Type B pancreatic cell (in vitro differentiated cells): ENCODE results near the gene BABAM2. TPM values are rescaled to one million over a fixed set of nuclear protein-coding genes. Genes with fewer than 3 reads are reported as not detected.

Source experiments
- DNase-seq: peaks from one replicate; pipeline ENCODE4 v3.0.0; 2021; ENCODE audit warnings: mixed read lengths; ENCODE audit not compliant: unreplicated experiment; ENCODE audit errors: extremely low spot score
- H3K27ac Mint-ChIP-seq: 2 replicates; pipeline ENCODE4 v1.8.0; 2021; ENCODE audit warnings: mild to moderate bottlenecking, mixed read lengths
- H3K27me3 Mint-ChIP-seq: 2 replicates; pipeline ENCODE4 v1.8.0; 2021; ENCODE audit warnings: mixed read lengths
- H3K36me3 Mint-ChIP-seq: 2 replicates; pipeline ENCODE4 v1.8.0; 2021; ENCODE audit warnings: mixed read lengths
- H3K4me1 Mint-ChIP-seq: one replicate; pipeline ENCODE4 v1.8.0; 2021; ENCODE audit warnings: mixed read lengths; ENCODE audit not compliant: unreplicated experiment
- H3K4me3 Mint-ChIP-seq: 2 replicates; pipeline ENCODE4 v1.8.0; 2021; ENCODE audit warnings: mild to moderate bottlenecking, mixed read lengths
- H3K9me3 Mint-ChIP-seq: 2 replicates; pipeline ENCODE4 v1.8.0; 2021; ENCODE audit warnings: mixed read lengths
- CTCF ChIP-seq: fragments of 200-600 bp; sonication (generic); conservative IDR thresholded peaks from 2 replicates; pipeline ENCODE4 v1.5.0; 2021; ENCODE audit warnings: antibody characterized with exemption, mild to moderate bottlenecking
- total RNA-seq: library from RNA; stranded (reverse); gene quantifications from 2 replicates; pipeline ENCODE4 v1.2.1, GENCODE V29; 2021; ENCODE audit warnings: low replicate concordance

BABAM2 gene
- total RNA-seq, 1 donor from 2014 or later, result 30.4 TPM

- H3K4me3 Mint-ChIP-seq, result no peak overlapping the region
- H3K36me3 Mint-ChIP-seq, result peaks cover 10% of the 10 kb centered on the region
- no peak for TF ChIP-seq CTCF
- peaks cover 7% of the 10 kb centered on the region for H3K4me1 Mint-ChIP-seq
- no peaks in the 10 kb centered on the region for H3K27me3 Mint-ChIP-seq
- H3K27ac Mint-ChIP-seq, result no peak overlapping the region
- peaks cover 6% of the 10 kb centered on the region for H3K9me3 Mint-ChIP-seq
- no peak for DNase-seq
These were observed 239.6 kb downstream of the BABAM2 start for GRCh38 chr2:28129955-28130695.

- no peaks in the 10 kb centered on the region for H3K27me3 Mint-ChIP-seq
- H3K9me3 Mint-ChIP-seq, result no peaks in the 10 kb centered on the region
- no peak overlapping the region for H3K4me3 Mint-ChIP-seq
- H3K36me3 Mint-ChIP-seq, result peaks cover 7% of the 10 kb centered on the region
- no peak overlapping the region for H3K27ac Mint-ChIP-seq
- no peak for TF ChIP-seq CTCF
- peaks cover 18% of the 10 kb centered on the region for H3K4me1 Mint-ChIP-seq
- DNase-seq, result no peak
These were observed 243.2 kb downstream of the BABAM2 start for GRCh38 chr2:28133778-28134177.

GRCh38 chr2:28134262-28134812 is 243.8 kb downstream of the BABAM2 start:
- no peak for DNase-seq
- Mint-ChIP-seq H3K27ac (no peak overlapping the region), H3K27me3 (no peaks in the 10 kb centered on the region), H3K36me3 (peaks cover 9% of the 10 kb centered on the region), H3K4me3 (no peak overlapping the region), H3K4me1 (peaks cover 18% of the 10 kb centered on the region), H3K9me3 (no peaks in the 10 kb centered on the region)
- no peak for TF ChIP-seq CTCF

- H3K9me3 Mint-ChIP-seq, result no peaks in the 10 kb centered on the region
- H3K27ac Mint-ChIP-seq, result no peak overlapping the region
- no peak overlapping the region for H3K4me3 Mint-ChIP-seq
- no peaks in the 10 kb centered on the region for H3K27me3 Mint-ChIP-seq
- DNase-seq, result no peak
- no peak for TF ChIP-seq CTCF
- peaks cover 9% of the 10 kb centered on the region for H3K36me3 Mint-ChIP-seq
- peaks cover 18% of the 10 kb centered on the region for H3K4me1 Mint-ChIP-seq
These were observed 244.3 kb downstream of the BABAM2 start for GRCh38 chr2:28134857-28135256.

- peaks cover 18% of the 10 kb centered on the region for H3K4me1 Mint-ChIP-seq
- no peaks in the 10 kb centered on the region for H3K9me3 Mint-ChIP-seq
- no peak overlapping the region for H3K27ac Mint-ChIP-seq
- no peaks in the 10 kb centered on the region for H3K27me3 Mint-ChIP-seq
- no peak for DNase-seq
- H3K36me3 Mint-ChIP-seq, result peaks cover 9% of the 10 kb centered on the region
- no peak for TF ChIP-seq CTCF
- no peak overlapping the region for H3K4me3 Mint-ChIP-seq
These were observed 244.8 kb downstream of the BABAM2 start for GRCh38 chr2:28135324-28135723.
